Endothelial cell of umbilical vein (primary cell): ENCODE data around the gene RRP1. TPM values are rescaled to one million over a fixed set of nuclear protein-coding genes. Genes with fewer than 3 reads are reported as not detected.

Experiments
- BruUV-seq: library from RNA; stranded (reverse); fragments of 400-500 nt; replicated peaks from 2 replicates; lab custom pipeline; 2021; lab: Mats Ljungman, UMichigan
- CTCF ChIA-PET: fragments of 300-600, 350-600 bp; sonication (Branson Sonifier 250); formaldehyde crosslinking; loops from one replicate; lab custom pipeline; 2021; ENCODE audit warnings: antibody characterized with exemption, inconsistent platforms; lab: Charles Lee
- POLR2A ChIA-PET: fragments of 300-600, 350-600 bp; sonication (Branson Sonifier 250); formaldehyde crosslinking; loops from one replicate; lab custom pipeline; 2021; ENCODE audit warnings: antibody characterized with exemption, inconsistent platforms; lab: Charles Lee
- DNase-seq: peaks from one replicate; pipeline ENCODE4 v3.0.0-alpha.2; 2011; ENCODE audit warnings: low read depth, low spot score
- FAIRE-seq: peaks from 2 replicates; lab custom pipeline; 2011; peaks lifted over from hg19 to GRCh38; lab: Jason Lieb, UNC
- H2AFZ ChIP-seq: 2 replicates; pipeline ENCODE4 v1.6.0; 2012; ENCODE audit warnings: low read depth, low read length, control low read depth, inconsistent platforms
- H3K27ac ChIP-seq: 2 replicates; pipeline ENCODE4 v1.5.1; 2011; ENCODE audit warnings: low read depth, mild to moderate bottlenecking, control low read depth, low read length, moderate library complexity; ENCODE audit not compliant: insufficient read depth
- H3K27me3 ChIP-seq, 2 experiments: 2 replicates each; pipeline versions ENCODE4 v1.6.0 to v1.6.1; 2011; ENCODE audit warnings: low read length in 2 of 2, mixed read lengths in 1 of 2; ENCODE audit not compliant: control insufficient read depth in 2 of 2, insufficient read depth in 2 of 2
- H3K36me3 ChIP-seq, 2 experiments: 2 replicates in 1 of 2; 3 replicates in 1 of 2; pipeline ENCODE4 v1.5.1; 2011; ENCODE audit warnings: low read length in 2 of 2, mild to moderate bottlenecking in 1 of 2, moderate library complexity in 1 of 2; ENCODE audit not compliant: control insufficient read depth in 2 of 2, insufficient read depth in 2 of 2; ENCODE audit errors: extremely low read depth in 1 of 2
- H3K4me1 ChIP-seq: 3 replicates; pipeline ENCODE4 v1.5.1; 2011; ENCODE audit warnings: mild to moderate bottlenecking, low read length; ENCODE audit not compliant: control insufficient read depth, insufficient read depth; ENCODE audit errors: extremely low read depth
- H3K4me2 ChIP-seq: 2 replicates; pipeline ENCODE4 v1.6.1; 2011; ENCODE audit warnings: low read length, control low read depth, mixed read lengths; ENCODE audit not compliant: insufficient read depth
- H3K4me3 ChIP-seq, 3 experiments: fragments of 200-600 bp in 1 of 3; sonication (generic), shearing (Covaris generic) in 1 of 3; replicated peaks in 1 of 3; 2 replicates each; pipeline ENCODE4 v1.5.1; 2011 to 2016; ENCODE audit warnings: control low read depth in 3 of 3, low read length in 3 of 3, mild to moderate bottlenecking in 2 of 3, inconsistent platforms in 1 of 3, low read depth in 1 of 3, moderate library complexity in 1 of 3; ENCODE audit not compliant: insufficient read depth in 1 of 3
- H3K79me2 ChIP-seq: 2 replicates; pipeline ENCODE4 v1.6.0; 2012; ENCODE audit warnings: low read length, inconsistent platforms; ENCODE audit not compliant: control insufficient read depth, insufficient read depth
- H3K9ac ChIP-seq: replicated peaks from 2 replicates; pipeline ENCODE3; 2011; ENCODE audit warnings: low read length, control low read depth; ENCODE audit not compliant: insufficient read depth; ENCODE audit errors: extremely low read depth
- H3K9me1 ChIP-seq: replicated peaks from 3 replicates; pipeline ENCODE4 v1.6.0; 2011; ENCODE audit warnings: mild to moderate bottlenecking, low read length; ENCODE audit not compliant: control insufficient read depth, insufficient read depth; ENCODE audit errors: extremely low read depth
- H3K9me3 ChIP-seq: replicated peaks from 2 replicates; pipeline ENCODE4 v1.5.1; 2012; ENCODE audit warnings: low read length, inconsistent platforms; ENCODE audit not compliant: control insufficient read depth, insufficient read depth
- H4K20me1 ChIP-seq: replicated peaks from 2 replicates; pipeline ENCODE3; 2011; ENCODE audit warnings: mild to moderate bottlenecking, low read length; ENCODE audit not compliant: control insufficient read depth, insufficient read depth; ENCODE audit errors: extremely low read depth
- CTCF ChIP-seq, 2 donors: IDR thresholded peaks; 1 replicate in 1 of 2; 2 replicates in 1 of 2; pipeline ENCODE4 v1.5.1; 2011; ENCODE audit warnings: low read length in 2 of 2, mild to moderate bottlenecking in 2 of 2, moderate library complexity in 2 of 2, control low read depth in 1 of 2, inconsistent platforms in 1 of 2, low read depth in 1 of 2; ENCODE audit not compliant: insufficient read depth in 1 of 2; ENCODE audit errors: extremely low read depth in 1 of 2
- EZH2 ChIP-seq: IDR thresholded peaks from 2 replicates; pipeline ENCODE4 v1.6.1; 2012; ENCODE audit warnings: borderline replicate concordance, low read depth, mild to moderate bottlenecking, moderate library complexity, low read length, inconsistent platforms; ENCODE audit not compliant: severe bottlenecking
- FOS ChIP-seq: IDR thresholded peaks from 2 replicates; pipeline ENCODE4 v1.6.1; 2011; ENCODE audit warnings: mild to moderate bottlenecking, low read length, moderate library complexity, borderline replicate concordance; ENCODE audit not compliant: insufficient read depth
- GATA2 ChIP-seq: IDR thresholded peaks from 2 replicates; pipeline ENCODE4 v1.7.0; 2011; ENCODE audit warnings: low read depth, mild to moderate bottlenecking, moderate library complexity, mixed read lengths, low read length; ENCODE audit not compliant: insufficient read length, insufficient read depth
- JUN ChIP-seq: IDR thresholded peaks from 2 replicates; pipeline ENCODE4 v1.6.1; 2011; ENCODE audit warnings: borderline replicate concordance, low read depth; ENCODE audit not compliant: insufficient read length, insufficient read depth
- MAX ChIP-seq: IDR thresholded peaks from 2 replicates; pipeline ENCODE4 v1.6.1; 2011; ENCODE audit not compliant: insufficient read depth, insufficient read length
- MYC ChIP-seq: IDR thresholded peaks from one replicate; pipeline ENCODE4 v1.6.1; 2011; ENCODE audit warnings: mild to moderate bottlenecking, low read depth, low read length
- POLR2A ChIP-seq: IDR thresholded peaks from 2 replicates; pipeline ENCODE4 v1.6.1; 2012; ENCODE audit warnings: low read depth, mild to moderate bottlenecking, control low read depth, low read length
- POLR2AphosphoS5 ChIP-seq: IDR thresholded peaks from 2 replicates; pipeline ENCODE4 v1.6.1; 2012; ENCODE audit warnings: low read depth, mild to moderate bottlenecking, control low read depth, low read length, moderate library complexity; ENCODE audit not compliant: insufficient read depth
- dilution Hi-C: fragments of 300-500 bp; cut with MboI; formaldehyde crosslinking; loops from one replicate; pipeline ENCODE4 v1.15.0; 2019; ENCODE audit warnings: low sequenced_read_pairs; ENCODE audit not compliant: extremely low pct_ligation_motif_present
- intact Hi-C: fragments of 100-400 bp; cut with micrococcal nuclease; formaldehyde crosslinking; loops from one replicate; pipeline ENCODE4 v1.10.0; 2022
- polyA plus RNA-seq, 4 experiments: library from polyadenylated mRNA; depleted of rRNA in 3 of 4; stranded (reverse) in 3 of 4; unstranded in 1 of 4; fragments of >200 nt; gene quantifications; 2 replicates each; pipeline versions ENCODE4 v1.2.1 to v1.2.3, GENCODE V29; 2011 to 2012; ENCODE audit warnings: missing spikeins in 1 of 4
- total RNA-seq: library from RNA; stranded (reverse); gene quantifications from 2 replicates; pipeline ENCODE4 v1.2.3, GENCODE V29; 2021

RRP1 gene
- total and polyA plus RNA-seq, 2 donors (not counting 3 experiments of a cell fraction or from before 2014, with no cell fraction given): 15.2 to 36.3 TPM

GRCh38 chr21:43832648-43833047 is 43.3 kb downstream of the RRP1 start:
- Histone ChIP-seq H3K79me2 (no peaks in the 10 kb centered on the region), H3K36me3 (no peaks in the 10 kb centered on the region), H3K9ac (no peak overlapping the region), H3K27ac (no peak overlapping the region), H3K9me3 (no peaks in the 10 kb centered on the region), H2AFZ (no peak overlapping the region), H4K20me1 (no peaks in the 10 kb centered on the region), H3K4me3 (no peak overlapping the region), H3K4me1 (no peaks in the 10 kb centered on the region), H3K9me1 (no peaks in the 10 kb centered on the region), H3K27me3 (peaks cover 0 to 6% of the 10 kb centered on the region in 2 experiments), H3K4me2 (no peak overlapping the region)
- dilution Hi-C loops: no loop called here
- intact Hi-C loops: no loop called here
- POLR2A ChIA-PET: no interaction called here
- DNase-seq (no peak), FAIRE-seq (no peak)
- BruUV-seq: no TSS peak
- CTCF ChIA-PET: interaction anchor here (2.2 kb wide), 1 partner anchor 16 kb away, joined by 5 read pairs; no protein-coding TSS in a partner anchor
- TF ChIP-seq GATA2 (no peak), MAX (no peak), CTCF (IDR thresholded peaks at IDR 0.05; ENCODE audit: extremely low read depth in 1 of 2, insufficient read depth in 1 of 2, low read depth in 1 of 2, low read length in 2 of 2) (no peak), POLR2AphosphoS5 (no peak), FOS (no peak), JUN (no peak), POLR2A (no peak), EZH2 (no peak), MYC (no peak)
